Sciatic nerve (tissue), 2 donors: ENCODE results near the gene LRRC46. TPM values are rescaled to one million over a fixed set of nuclear protein-coding genes. Genes with fewer than 3 reads are reported as not detected.

Experiments used
- ATAC-seq: fragments of 200-7000 bp; cut with Tn5 transposase; one replicate; pipeline ENCODE4 v1.9.1; 2020; ENCODE audit warnings: mild to moderate bottlenecking, moderate library complexity
- DNase-seq: peaks from one replicate; pipeline ENCODE4 v3.0.0-alpha.2; 2020; ENCODE audit warnings: low spot score
- intact Hi-C: fragments of 100-400 bp; cut with DNase I; formaldehyde crosslinking; loops from one replicate; pipeline ENCODE4 v1.14.2; 2022
- total RNA-seq: library from RNA; stranded (reverse); fragmentation: NEBNext Ultra II Directional; extraction: Animal tissue kit (Norgen Biotek cat#: 25700); gene quantifications from one replicate; pipeline ENCODE4 v1.2.1, GENCODE V29; 2021
- donor health status: DM: no; HTN: no; CAD: no.
- donor health status: DM: no; HTN: no; CAD: no.

The LRRC46 gene
- total RNA-seq, 1 donor from 2014 or later, result 0.89 TPM

GRCh38 chr17:47808036-47808829 is 23.2 kb upstream of the LRRC46 start:
- DNase-seq (peak; percentile 43), ATAC-seq (no peak)
- intact Hi-C loops, result no loop called here

GRCh38 chr17:47808830-47809480 is 22.5 kb upstream of the LRRC46 start:
- peak; percentile 52 for DNase-seq
- ATAC-seq, result no peak
- intact Hi-C loops, result no loop called here

GRCh38 chr17:47810200-47810821 is 21.2 kb upstream of the LRRC46 start:
- DNase-seq (peak; percentile 58), ATAC-seq (peak; percentile 25)
- intact Hi-C loops, result no loop called here

- DNase-seq (peak; percentile 55), ATAC-seq (no peak)
- intact Hi-C loops, result no loop called here
Observed at GRCh38 chr17:47810901-47811635, 20.4 kb upstream of the LRRC46 start.

GRCh38 chr17:47811709-47812108 is 19.8 kb upstream of the LRRC46 start:
- ATAC-seq, result no peak
- DNase-seq, result no peak
- intact Hi-C loops, result no loop called here

- DNase-seq, result peak; percentile 50
- ATAC-seq, result no peak
- intact Hi-C loops, result no loop called here
Observed at GRCh38 chr17:47812146-47812920, 19.1 kb upstream of the LRRC46 start.

GRCh38 chr17:47813077-47813476 is 18.4 kb upstream of the LRRC46 start:
- intact Hi-C loops, result no loop called here
- ATAC-seq (no peak), DNase-seq (peak; percentile 52)

- ATAC-seq, result no peak
- intact Hi-C loops, result no loop called here
- DNase-seq, result peak; percentile 54
Observed at GRCh38 chr17:47813512-47814031, 17.9 kb upstream of the LRRC46 start.

GRCh38 chr17:47815106-47815918 is 16.2 kb upstream of the LRRC46 start:
- DNase-seq, result peak; percentile 50
- no peak for ATAC-seq
- intact Hi-C loops, result no loop called here

GRCh38 chr17:47816111-47816735 is 15.2 kb upstream of the LRRC46 start:
- DNase-seq, result no peak
- ATAC-seq, result no peak
- intact Hi-C loops, result no loop called here

GRCh38 chr17:47816947-47817346 is 14.5 kb upstream of the LRRC46 start:
- no peak for ATAC-seq
- DNase-seq, result no peak
- intact Hi-C loops, result no loop called here

GRCh38 chr17:47818002-47818695 is 13.3 kb upstream of the LRRC46 start:
- no peak for DNase-seq
- intact Hi-C loops, result no loop called here
- no peak for ATAC-seq

- no peak for DNase-seq
- intact Hi-C loops, result no loop called here
- no peak for ATAC-seq
Observed at GRCh38 chr17:47819475-47819874, 12.0 kb upstream of the LRRC46 start.

- DNase-seq (no peak), ATAC-seq (no peak)
- intact Hi-C loops, result no loop called here
Observed at GRCh38 chr17:47820033-47820789, 11.3 kb upstream of the LRRC46 start.

GRCh38 chr17:47821031-47821423 is 10.4 kb upstream of the LRRC46 start:
- no peak for ATAC-seq
- intact Hi-C loops, result no loop called here
- DNase-seq, result no peak
